Glutamatergic neuron (in vitro differentiated cells): ENCODE results near the gene MAN1A1. TPM values are rescaled to one million over a fixed set of nuclear protein-coding genes. Genes with fewer than 3 reads are reported as not detected.

Experiments
- DNase-seq: peaks from one replicate; pipeline ENCODE4 v3.0.0; 2022
- H3K27ac Mint-ChIP-seq: one replicate; pipeline ENCODE4 v1.8.0; 2020; ENCODE audit warnings: mild to moderate bottlenecking, mixed read lengths, inconsistent platforms; ENCODE audit not compliant: unreplicated experiment
- H3K27me3 Mint-ChIP-seq: one replicate; pipeline ENCODE4 v1.8.0; 2020; ENCODE audit warnings: mild to moderate bottlenecking, moderate library complexity, mixed read lengths, inconsistent platforms; ENCODE audit not compliant: unreplicated experiment
- H3K36me3 Mint-ChIP-seq: one replicate; pipeline ENCODE4 v1.8.0; 2020; ENCODE audit warnings: mild to moderate bottlenecking, mixed read lengths, inconsistent platforms; ENCODE audit not compliant: unreplicated experiment
- H3K4me1 Mint-ChIP-seq: one replicate; pipeline ENCODE4 v1.8.0; 2020; ENCODE audit warnings: mild to moderate bottlenecking, low read depth, mixed read lengths, inconsistent platforms; ENCODE audit not compliant: unreplicated experiment
- H3K4me3 Mint-ChIP-seq: one replicate; pipeline ENCODE4 v1.8.0; 2020; ENCODE audit warnings: mild to moderate bottlenecking, mixed read lengths, inconsistent platforms; ENCODE audit not compliant: unreplicated experiment
- H3K9me3 Mint-ChIP-seq: one replicate; pipeline ENCODE4 v1.8.0; 2020; ENCODE audit warnings: mild to moderate bottlenecking, moderate library complexity, mixed read lengths, inconsistent platforms; ENCODE audit not compliant: unreplicated experiment
- total RNA-seq: library from RNA; stranded (reverse); fragmentation: NEBNext Ultra II Directional; extraction: Animal tissue kit (Norgen Biotek cat#: 25700); gene quantifications from one replicate; pipeline ENCODE4 v1.2.1, GENCODE V29; 2021; ENCODE audit not compliant: unreplicated experiment
- TF ChIP-seq, protein P1 (sequence below): fragments of 200-600 bp; sonication (generic); IDR thresholded peaks from one replicate; pipeline ENCODE4 v1.5.0; 2021; ENCODE audit not compliant: partially characterized antibody, unreplicated experiment

MAN1A1 gene
- total RNA-seq, 1 donor from 2014 or later: 10.5 TPM

GRCh38 chr6:119343573-119344146, 5.9 kb downstream of the MAN1A1 start:
- DNase-seq: no peak
- TF ChIP-seq, protein P1, sequence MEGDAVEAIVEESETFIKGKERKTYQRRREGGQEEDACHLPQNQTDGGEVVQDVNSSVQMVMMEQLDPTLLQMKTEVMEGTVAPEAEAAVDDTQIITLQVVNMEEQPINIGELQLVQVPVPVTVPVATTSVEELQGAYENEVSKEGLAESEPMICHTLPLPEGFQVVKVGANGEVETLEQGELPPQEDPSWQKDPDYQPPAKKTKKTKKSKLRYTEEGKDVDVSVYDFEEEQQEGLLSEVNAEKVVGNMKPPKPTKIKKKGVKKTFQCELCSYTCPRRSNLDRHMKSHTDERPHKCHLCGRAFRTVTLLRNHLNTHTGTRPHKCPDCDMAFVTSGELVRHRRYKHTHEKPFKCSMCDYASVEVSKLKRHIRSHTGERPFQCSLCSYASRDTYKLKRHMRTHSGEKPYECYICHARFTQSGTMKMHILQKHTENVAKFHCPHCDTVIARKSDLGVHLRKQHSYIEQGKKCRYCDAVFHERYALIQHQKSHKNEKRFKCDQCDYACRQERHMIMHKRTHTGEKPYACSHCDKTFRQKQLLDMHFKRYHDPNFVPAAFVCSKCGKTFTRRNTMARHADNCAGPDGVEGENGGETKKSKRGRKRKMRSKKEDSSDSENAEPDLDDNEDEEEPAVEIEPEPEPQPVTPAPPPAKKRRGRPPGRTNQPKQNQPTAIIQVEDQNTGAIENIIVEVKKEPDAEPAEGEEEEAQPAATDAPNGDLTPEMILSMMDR: no peak
- H3K36me3 Mint-ChIP-seq: no peaks in the 10 kb centered on the region
- no peak overlapping the region for H3K4me3 Mint-ChIP-seq
- H3K27ac Mint-ChIP-seq: no peak overlapping the region
- H3K27me3 Mint-ChIP-seq: no peaks in the 10 kb centered on the region
- peaks cover 6% of the 10 kb centered on the region for H3K9me3 Mint-ChIP-seq
- peaks cover 20% of the 10 kb centered on the region for H3K4me1 Mint-ChIP-seq

DNA sequence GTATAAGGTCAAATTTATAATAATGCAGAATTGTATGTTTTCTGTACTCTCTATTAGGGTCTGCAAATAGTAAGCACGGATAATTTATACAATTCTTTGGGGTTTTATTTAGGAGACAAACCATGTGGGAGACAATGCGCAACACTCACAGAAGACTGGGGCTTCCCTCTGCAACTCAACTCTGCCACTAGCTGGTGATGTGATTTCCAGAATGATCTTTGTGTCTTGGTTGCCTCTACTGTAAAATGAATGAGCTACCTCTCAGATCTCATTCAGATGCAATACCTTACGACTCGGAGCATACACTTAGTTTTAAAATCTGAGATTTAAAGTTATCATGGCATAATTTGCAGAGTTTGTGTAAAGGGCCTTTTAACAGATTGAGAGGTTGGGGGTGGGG, 6.4 kb downstream of the MAN1A1 start:
- Mint-ChIP-seq H3K27ac (no peak overlapping the region), H3K36me3 (no peaks in the 10 kb centered on the region), H3K4me1 (peaks cover 20% of the 10 kb centered on the region), H3K9me3 (peaks cover 6% of the 10 kb centered on the region), H3K4me3 (no peak overlapping the region), H3K27me3 (no peaks in the 10 kb centered on the region)
- TF ChIP-seq, protein P1: no peak
- DNase-seq: no peak

DNA sequence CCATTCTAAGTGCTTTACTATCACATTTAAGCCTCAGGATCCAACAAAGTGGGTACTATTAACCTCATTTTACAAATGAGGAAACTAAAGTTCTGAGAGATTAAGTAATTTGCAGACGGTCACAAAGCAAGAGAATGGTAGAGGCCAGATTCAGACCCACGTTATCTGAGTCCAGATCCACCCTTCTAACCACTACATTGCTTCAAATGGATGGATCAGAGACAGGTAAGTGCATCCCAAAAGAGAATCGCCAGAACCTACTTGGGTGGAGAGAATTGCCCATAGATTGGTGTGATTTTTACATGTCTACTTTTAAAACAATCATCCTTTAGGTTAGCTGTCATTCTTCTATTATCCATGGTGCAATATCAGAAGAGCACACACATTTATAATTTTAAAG, 7.1 kb downstream of the MAN1A1 start:
- H3K27ac Mint-ChIP-seq: no peak overlapping the region
- no peak for DNase-seq
- H3K36me3 Mint-ChIP-seq: no peaks in the 10 kb centered on the region
- peaks cover 2% of the 10 kb centered on the region for H3K9me3 Mint-ChIP-seq
- no peak overlapping the region for H3K4me3 Mint-ChIP-seq
- peaks cover 18% of the 10 kb centered on the region for H3K4me1 Mint-ChIP-seq
- TF ChIP-seq, protein P1: no peak
- no peaks in the 10 kb centered on the region for H3K27me3 Mint-ChIP-seq

DNA sequence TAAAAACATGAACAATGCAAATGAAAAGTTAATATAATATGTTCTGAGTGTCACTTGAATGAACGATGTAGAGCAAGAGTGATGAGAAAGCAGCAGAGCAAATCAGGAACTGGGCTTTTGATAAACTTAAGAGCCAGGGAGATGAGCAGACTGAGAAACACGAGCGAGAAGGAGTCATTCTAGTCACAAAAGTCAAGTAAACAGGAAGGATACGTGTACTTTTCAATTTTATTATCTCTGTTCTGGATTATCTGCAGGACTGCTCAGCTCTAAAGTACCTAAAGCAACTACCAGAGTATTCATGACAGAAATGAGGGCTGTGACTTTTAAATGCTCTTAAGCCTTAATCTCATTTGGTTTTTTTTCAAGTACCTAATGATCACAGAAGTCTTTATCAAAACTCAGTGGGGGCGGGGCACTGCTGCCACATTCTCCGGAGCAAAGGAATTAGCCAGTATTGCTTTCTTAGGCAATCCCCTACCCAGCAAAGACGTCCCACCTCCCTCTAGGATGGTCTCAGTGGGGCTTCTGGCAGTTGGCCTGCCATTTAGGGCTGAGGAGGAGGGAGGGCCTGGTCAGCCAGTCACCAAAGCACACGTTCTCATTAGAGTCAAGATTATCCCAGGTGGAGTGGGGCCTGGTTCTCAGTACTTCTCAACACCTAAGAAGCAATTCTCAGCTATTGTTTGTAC, 8.6 kb downstream of the MAN1A1 start:
- DNase-seq: no peak
- no peak overlapping the region for H3K27ac Mint-ChIP-seq
- no peaks in the 10 kb centered on the region for H3K36me3 Mint-ChIP-seq
- peaks cover 5% of the 10 kb centered on the region for H3K4me1 Mint-ChIP-seq
- no peak overlapping the region for H3K4me3 Mint-ChIP-seq
- TF ChIP-seq, protein P1: no peak
- H3K9me3 Mint-ChIP-seq: no peaks in the 10 kb centered on the region
- no peaks in the 10 kb centered on the region for H3K27me3 Mint-ChIP-seq

DNA sequence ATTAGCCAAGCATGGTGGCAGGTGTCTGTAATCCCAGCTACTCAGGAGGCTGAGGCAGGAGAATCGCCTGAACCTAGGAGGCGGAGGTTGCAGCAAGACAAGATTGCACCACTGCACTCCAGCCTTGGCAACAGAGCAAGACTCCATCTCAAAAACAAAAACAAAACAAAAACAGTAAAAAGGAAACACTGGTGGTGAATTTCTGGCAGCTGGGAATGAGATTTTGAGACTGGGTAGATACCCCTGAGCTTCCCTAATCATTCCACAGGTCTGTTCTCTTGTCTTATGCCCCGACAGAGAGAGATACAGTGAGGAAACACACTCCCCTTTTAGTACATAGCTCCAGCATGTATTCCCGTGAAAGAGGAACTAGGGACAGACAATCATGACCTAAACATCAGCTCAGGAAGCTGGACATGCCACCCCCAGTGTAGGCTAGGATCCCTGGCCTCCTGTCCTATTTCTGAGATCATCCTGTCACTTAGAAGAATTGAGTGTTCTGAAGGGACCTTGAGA, 9.6 kb downstream of the MAN1A1 start:
- H3K4me1 Mint-ChIP-seq: peaks cover 4% of the 10 kb centered on the region
- H3K27me3 Mint-ChIP-seq: no peaks in the 10 kb centered on the region
- no peak overlapping the region for H3K27ac Mint-ChIP-seq
- no peaks in the 10 kb centered on the region for H3K9me3 Mint-ChIP-seq
- H3K4me3 Mint-ChIP-seq: no peak overlapping the region
- TF ChIP-seq, protein P1: no peak
- no peak for DNase-seq
- H3K36me3 Mint-ChIP-seq: no peaks in the 10 kb centered on the region
